Stimulated activated CD4-positive, alpha-beta T cell treated with anti-CD3 and anti-CD28 coated beads, Interleukin-2, amount 100 ng/mL, for 48 hours (primary cell): ENCODE measurements around the gene TNRC6C.
"Not testable (repeated sequence)": the region's sequence is repeated elsewhere in the genome, so short reads cannot be mapped to it uniquely, and the experiment has no call there.

ENCODE experiments used
- DNase-seq, 2 donors: peaks; one replicate each; pipeline ENCODE4 v3.0.0-alpha.2; 2020

Gene TNRC6C

GRCh38 chr17:78048346-78049292 lies 90.1 kb downstream of the TNRC6C start:
- DNase-seq = no peak

DNA sequence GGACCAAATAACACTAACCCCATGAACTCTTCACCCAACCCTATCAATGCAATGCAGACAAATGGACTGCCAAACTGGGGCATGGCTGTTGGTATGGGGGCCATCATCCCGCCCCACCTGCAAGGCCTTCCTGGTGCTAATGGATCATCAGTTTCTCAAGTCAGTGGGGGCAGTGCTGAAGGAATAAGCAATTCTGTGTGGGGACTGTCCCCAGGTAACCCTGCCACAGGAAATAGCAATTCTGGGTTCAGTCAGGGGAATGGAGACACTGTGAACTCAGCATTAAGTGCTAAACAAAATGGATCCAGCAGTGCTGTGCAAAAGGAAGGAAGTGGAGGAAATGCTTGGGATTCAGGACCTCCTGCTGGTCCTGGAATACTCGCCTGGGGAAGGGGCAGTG lies 91.1 kb downstream of the TNRC6C start:
- no peak for DNase-seq

DNA sequence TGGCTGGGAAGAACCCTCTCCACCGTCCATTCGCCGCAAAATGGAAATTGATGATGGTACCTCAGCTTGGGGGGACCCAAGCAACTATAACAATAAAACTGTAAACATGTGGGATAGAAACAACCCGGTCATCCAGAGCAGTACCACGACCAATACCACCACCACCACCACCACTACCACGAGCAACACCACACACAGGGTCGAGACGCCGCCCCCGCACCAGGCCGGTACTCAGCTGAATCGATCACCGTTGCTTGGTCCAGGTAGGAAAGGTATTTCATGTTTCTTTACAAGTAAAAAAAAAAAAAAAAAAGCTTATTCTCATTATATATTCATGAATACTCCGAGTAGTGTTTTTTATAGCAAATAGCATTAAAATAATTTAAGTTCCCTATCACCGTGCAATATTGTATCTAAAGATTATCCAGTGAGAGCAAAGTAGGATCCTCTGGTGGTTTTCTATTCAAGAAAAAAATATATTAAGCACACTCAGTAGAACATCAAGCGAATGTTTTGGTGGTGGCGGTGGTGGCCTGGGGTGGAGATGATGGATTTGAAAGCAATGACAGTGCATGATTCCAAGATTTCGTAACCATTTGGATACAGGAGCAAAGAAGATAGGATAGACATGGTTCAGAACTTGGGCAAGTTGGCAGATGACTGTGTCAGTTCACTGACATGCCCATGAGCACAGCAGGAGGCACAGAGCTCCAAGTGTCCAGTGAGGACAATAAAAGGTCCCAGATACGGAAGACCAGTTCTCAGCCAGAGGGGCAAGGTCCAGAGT lies 92.9 kb downstream of the TNRC6C start:
- DNase-seq = no peak

DNA sequence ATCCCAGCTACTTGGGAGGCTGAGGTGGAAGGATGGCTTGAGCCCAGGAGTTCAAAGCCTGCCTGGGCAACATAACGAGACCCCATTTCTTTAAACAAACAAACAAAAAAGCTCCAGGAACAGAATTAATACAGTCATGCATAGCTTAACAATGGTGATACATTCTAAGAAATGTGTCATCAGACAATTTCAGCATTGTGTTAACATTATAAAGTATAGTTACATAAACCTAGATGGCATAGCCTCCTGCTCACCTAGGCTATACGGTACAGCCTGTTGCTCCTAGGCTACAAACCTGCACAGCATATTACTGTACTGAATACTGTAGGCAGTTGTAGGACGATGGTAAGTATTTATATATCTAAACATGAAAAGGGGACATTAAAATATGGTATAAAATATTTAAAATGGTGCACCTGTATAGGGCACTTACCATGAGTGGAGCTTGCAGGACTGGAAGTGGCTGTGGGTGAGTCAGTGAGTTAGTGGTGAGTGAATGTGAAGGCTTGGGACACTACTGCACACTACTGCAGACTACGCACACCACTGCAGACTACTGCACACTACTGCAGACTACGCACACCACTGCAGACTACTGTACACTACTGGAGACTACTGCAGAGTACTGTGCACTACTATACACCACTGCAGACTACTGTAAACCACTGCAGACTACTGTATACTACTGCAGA lies 95.4 kb downstream of the TNRC6C start:
- DNase-seq = no peak

- no peak for DNase-seq
Observed at GRCh38 chr17:78057113-78057740, 98.7 kb downstream of the TNRC6C start.

DNA sequence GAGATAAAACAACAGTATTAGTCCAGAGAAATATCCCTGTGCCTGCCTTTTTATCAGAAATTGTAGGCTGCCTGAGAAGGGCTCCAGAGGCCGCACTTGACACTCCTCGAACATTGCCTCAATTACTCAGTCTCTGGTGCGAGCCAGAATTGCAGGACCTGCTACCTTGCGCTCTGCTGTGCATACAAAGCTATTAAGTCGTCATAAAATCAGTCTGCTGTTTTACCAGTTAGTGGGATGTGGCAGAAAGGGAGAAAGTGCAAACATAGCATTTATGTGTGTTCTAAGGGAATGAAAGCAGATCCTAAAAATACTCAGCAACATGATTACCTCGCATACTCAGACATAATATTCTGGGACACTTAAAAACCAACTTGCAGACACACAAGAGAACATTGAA lies 99.5 kb downstream of the TNRC6C start:
- no peak for DNase-seq

DNA sequence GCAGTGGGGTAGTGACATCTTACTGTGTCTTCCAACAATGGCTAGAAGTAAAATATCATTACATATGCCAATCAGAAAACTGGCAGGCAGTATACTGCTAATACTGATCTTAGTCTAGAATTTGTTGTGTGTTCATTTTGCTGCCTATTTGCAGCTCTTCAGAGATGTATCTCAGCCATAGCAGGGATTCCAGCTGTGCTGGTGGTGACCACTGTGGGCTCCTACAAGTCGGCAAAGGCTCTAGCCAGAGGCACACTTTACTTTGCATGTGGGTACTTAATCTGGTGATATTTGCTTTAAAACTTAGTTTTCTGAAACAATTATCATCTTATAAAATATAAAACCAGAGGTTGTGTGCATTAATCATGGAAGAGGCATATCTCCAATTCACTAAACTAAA lies 100.1 kb downstream of the TNRC6C start:
- no peak for DNase-seq

DNA sequence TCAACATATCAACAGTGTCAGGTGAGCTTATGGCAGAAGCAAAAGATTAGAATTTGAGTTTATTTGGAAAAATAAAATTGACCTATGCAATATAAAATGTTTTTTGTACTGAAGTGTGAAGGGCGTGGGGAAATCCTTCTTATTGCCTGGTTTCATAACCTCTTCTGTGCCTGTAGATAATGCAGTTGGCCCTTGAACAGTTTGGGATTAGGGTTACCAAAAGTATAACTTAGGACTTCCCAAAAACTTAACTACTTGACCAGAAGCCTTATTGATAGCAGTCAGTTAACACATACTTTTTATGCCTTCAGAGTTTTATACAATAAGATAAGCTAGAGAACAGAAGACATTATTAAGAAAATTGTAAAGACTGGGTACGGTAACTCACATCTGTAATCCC lies 104.1 kb downstream of the TNRC6C start:
- DNase-seq = no peak

GRCh38 chr17:78063489-78063888 lies 105.0 kb downstream of the TNRC6C start:
- DNase-seq = no peak

GRCh38 chr17:78064708-78065107 lies 106.2 kb downstream of the TNRC6C start:
- DNase-seq = no peak

DNA sequence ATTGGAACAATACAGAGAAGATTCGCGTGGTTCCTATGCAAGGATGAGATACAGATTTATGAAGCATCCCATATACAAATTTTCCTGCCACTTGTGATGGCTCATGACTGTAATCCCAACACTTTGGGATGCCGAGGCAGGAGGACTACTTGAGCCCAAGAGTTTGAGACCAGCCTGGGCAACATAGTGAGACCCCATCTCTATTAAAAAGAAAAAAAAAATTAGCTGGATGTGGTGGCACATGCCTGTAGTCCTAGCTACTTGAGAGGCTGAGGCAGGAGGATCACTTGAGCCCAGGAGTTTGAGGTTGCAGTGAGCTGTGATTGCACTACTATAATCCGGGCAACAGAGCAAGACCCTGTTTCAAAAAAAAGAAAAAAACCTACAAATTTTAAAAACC lies 108.5 kb downstream of the TNRC6C start:
- DNase-seq = not testable (repeated sequence)

DNA sequence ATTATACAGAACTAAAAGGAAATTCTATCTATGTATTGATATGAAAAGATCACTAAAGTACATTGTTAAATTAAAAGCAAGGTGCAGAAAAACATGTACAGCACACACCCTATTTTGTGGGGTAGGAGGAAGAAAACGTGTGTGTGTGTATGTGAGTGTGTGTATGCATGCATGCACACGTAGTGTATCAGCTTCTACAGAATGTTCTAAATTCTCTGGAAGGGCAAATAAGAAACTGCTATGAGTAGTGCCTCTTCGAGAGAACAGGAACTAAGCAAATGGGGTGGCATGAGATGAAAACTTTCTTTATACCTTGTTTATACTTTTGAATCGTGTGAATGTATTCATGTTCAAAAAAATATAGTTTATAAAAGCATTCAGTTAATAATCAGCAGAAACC lies 111.2 kb downstream of the TNRC6C start:
- DNase-seq = no peak

- no peak for DNase-seq
Observed at GRCh38 chr17:78072961-78073360, 114.5 kb downstream of the TNRC6C start.

GRCh38 chr17:78075011-78075410 lies 116.5 kb downstream of the TNRC6C start:
- DNase-seq = no peak

DNA sequence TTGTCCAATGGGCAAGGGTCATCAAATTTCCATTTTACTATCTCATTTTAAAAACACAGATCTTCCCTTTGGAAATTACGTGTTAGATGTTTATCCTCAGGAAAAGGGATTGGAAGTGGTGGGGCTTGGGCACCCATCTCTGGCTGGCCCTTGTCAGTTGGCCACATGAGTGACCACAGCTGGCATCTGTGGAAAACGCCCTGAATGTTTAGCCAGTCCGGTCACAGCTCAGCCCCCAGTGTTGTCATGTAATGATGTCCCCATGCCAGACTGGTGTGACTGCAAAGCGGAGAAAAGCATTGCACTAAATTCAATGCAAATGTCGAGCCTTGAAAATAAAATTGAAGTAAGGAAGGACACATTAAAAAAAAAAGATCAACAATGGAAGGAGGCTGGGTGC lies 117.0 kb downstream of the TNRC6C start:
- DNase-seq = no peak

- DNase-seq = no peak
Observed at GRCh38 chr17:78079253-78079652, 120.8 kb downstream of the TNRC6C start.

GRCh38 chr17:78081551-78081950 lies 123.0 kb downstream of the TNRC6C start:
- DNase-seq = no peak

GRCh38 chr17:78082355-78082872 lies 123.9 kb downstream of the TNRC6C start:
- not testable (repeated sequence) for DNase-seq

DNA sequence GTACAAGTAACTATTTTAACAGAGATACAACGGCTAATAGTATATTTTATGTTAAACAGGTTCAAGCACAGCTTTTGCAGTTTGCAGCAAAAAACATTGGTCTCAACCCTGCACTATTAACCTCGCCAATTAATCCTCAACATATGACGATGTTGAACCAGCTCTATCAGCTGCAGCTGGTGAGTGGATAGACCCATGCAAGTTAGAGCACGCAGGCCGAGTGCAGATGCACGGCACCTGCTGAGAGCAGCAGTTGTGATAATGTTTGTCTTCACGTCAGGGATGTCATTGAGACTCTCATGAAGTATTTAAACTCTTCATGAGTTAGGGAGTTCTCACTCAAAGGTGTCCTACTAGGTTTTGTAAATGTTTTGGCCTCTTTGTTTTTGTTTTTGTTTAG lies 124.5 kb downstream of the TNRC6C start:
- DNase-seq = no peak

GRCh38 chr17:78086740-78087139 lies 128.2 kb downstream of the TNRC6C start:
- DNase-seq = no peak

- DNase-seq = no peak
Observed at GRCh38 chr17:78088529-78088928, 130.0 kb downstream of the TNRC6C start.

GRCh38 chr17:78089576-78090281 lies 131.2 kb downstream of the TNRC6C start:
- DNase-seq = no peak
